SH-SY5Y (cell line): ENCODE measurements around the gene SDR39U1.

Experiments used
- GATA2 ChIP-seq: IDR thresholded peaks from 2 replicates; pipeline ENCODE4 v1.6.1; 2011; ENCODE audit warnings: mild to moderate bottlenecking, low read depth, low read length
- GATA3 ChIP-seq: IDR thresholded peaks from 2 replicates; pipeline ENCODE4 v1.6.1; 2011; ENCODE audit warnings: low read depth, mild to moderate bottlenecking, low read length, moderate library complexity

SDR39U1 gene

DNA sequence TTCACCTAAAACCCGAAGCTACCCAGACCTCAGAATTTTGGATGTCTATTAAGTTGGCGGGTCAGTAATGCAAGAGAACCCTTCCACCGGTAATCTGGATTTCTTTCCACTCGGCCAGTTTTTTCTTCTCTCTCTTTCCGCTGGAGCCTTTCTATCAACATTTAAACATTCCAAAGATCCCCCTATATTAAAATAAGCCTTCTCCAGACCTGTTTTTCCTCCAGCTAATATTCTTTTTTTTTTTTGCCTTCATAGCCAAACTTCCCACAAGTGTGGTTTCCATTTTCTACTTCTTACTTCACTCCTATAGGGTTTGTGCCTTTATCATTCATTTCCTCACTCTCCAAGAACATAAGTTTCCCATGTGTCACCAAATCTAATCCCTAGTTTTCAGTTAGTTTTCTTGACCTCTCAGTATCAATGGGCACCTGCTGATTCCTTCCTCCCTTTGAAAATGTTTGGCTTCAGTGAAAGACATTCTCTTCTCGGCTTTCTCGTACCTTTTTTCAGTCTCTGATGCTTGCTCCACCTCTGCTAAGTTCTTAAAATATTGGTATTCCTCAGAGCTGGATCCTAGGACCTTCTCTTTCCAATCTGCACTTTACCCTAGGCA, 583 bp upstream of the SDR39U1 start:
- TF ChIP-seq GATA2, result no peak
- TF ChIP-seq GATA3, result no peak

DNA sequence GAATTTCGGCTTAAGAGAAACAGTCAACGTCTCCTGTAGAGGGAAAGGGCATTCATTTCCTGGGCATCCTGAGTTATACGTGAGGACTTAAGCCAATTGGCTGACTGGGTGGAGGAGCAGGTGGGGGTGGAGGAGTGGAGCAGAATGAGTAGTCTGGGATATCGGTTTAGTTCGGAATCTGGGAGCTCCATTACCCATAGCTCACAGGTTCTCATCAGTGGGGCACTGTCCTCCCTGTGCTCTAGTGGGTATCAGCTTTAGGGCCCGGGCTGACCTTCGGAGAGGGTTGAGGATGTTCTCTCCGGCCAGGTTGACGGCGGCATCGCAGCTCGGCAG, 704 bp downstream of the SDR39U1 start:
- TF ChIP-seq GATA2 (no peak), GATA3 (no peak)

DNA sequence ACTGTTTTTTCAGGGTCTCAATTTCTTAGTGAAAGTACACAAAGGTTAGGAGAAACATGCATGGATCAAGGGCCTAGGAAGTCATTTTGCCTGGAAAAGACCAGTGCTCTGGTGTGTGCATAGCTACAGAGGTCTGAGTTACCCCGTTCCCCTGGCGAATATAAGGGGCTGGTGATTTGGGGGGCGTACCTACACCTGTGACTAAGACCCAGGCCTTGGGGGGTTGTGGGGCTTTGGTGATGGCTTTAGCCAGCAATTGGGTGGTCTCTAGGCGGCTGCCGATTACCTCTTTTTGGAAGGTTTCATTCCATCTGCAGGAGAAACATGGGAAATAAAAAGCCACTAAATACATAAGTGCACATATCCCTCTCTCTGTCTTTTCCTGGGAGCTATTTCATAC, 1.1 kb downstream of the SDR39U1 start:
- TF ChIP-seq GATA2 (no peak), GATA3 (no peak)

DNA sequence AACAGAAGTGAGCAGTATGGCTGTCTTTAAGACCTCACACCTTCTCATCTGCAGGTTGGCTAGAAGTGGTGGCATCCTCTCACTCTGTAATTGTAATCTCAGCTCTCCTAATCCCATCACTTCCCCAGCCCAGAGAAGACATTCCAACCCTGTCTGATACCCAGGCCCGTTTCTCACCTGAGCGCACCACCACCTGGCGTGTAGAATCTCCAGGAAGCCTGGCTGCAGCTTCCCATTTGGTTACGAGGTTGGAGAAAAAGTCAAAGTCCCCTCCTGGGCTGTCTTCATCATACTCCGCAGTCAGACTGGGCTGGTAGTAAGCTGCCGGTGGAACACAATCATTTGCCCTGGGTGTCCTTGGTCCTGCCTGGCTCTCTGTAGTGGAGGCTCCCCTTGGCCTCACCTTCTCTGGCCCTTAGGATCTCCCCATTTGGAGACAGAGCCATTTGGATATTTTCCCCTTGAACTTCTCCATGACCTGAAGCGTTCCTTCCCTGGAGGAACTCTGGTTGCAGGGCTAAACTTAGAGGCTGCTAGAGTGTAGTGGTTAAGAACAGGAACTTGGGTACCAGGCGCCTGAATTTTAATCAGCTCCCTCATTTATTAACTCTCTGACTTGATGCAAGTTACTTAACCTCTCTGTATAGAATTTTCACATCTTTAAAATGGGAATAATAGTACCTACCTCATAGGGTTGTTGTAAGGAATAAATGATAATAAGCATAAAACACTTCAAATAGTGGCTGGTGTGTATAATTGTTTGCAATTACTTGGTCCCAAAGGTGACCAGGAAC, 1.8 kb downstream of the SDR39U1 start:
- TF ChIP-seq GATA3 (no peak), GATA2 (no peak)

DNA sequence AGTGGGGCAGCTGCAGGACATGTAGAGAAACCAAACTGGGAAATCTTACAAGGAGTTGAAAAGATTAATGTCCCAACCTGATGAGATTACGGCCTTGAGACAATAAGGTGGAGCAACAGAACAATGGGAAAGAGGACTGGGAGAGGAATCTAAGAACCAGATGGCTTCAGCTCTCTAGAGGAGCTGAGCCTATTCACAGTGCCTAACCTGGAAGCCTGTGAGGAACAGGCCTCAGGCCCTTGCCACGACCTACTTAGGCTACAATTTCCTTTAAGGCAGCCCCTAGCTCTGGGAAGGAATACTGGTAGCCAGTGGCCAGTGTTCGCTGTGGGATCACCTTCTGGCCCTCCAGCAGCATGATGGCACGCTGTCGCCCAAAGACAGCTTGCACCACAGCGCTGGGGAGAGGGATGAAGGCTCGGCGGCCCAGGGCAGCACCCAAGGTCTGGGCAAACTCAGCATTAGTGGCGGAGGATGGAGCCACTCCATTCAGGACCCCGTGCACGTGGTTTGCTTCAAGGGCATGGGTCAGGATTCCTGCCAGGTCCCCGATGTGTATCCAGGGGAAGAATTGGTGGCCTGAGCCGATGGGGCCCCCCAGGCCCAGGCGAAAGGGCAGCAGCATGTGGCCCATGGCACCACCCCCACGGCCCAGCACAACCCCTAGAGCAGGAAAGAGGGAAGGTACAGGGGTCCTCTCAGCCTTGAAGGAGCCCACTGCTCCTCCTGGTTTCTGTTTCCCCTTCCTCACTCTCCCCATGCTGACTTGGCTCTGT, 2.6 kb downstream of the SDR39U1 start:
- TF ChIP-seq GATA3 (no peak), GATA2 (no peak)

DNA sequence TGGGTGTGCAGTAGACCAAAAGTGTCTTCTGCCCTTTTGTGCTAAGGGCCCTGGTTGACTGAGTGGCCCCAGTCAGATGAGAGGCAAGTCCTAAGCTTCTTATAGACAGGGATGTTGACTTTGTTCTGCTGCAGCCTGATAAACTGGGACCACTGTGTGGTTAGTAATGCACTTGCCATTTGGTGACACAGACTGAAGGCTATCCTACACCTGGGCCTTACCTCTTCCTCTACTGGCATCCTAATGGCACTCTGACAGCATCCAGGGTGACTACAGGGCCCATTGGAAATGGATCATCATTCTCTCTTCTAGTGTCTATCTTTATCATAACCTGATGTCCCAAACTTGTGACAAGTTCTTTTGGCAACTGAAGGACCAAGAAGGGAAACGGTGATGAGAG, 3.3 kb downstream of the SDR39U1 start:
- TF ChIP-seq GATA3, result no peak
- TF ChIP-seq GATA2, result no peak

DNA sequence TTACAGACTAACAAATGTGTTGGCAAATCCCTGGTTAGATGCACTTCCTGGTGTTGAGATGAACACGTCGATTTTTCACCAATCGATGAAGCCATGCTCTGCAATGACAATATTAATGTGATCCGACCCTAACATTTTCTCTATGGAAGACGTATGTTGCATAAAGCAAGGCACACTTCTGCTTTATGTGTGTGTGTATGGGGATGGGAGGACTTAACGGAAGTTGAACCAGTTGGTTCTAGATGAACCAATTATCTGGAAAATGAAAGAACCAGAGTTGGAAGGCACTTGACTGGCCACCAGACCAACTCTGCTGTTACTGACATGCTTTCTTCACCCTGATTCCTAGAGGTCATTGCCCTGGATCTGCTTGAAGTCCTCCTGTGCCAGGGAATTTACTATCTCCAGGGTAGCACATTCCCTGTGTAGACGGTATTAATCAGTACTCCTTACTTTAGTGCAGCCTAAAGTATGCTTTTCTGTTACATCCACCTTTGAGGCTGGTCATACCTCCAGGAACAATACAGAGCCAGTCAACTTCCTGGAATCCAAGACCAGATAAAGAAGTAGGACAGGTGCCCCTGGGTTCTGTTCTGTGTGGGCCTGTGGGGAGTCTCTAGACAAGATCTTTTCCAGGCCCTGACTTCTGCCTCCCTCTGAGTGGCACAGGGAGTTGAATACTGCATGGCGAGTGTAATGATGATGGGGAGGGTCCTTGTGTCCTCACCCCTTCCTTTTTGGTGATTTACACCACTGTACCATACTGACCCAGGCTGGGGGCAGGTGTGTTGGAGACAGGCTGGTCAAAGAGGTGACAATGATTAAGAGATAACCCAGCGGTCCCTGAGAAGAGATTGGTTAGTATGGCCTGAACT, 4.1 kb downstream of the SDR39U1 start:
- TF ChIP-seq GATA3 (no peak), GATA2 (no peak)

DNA sequence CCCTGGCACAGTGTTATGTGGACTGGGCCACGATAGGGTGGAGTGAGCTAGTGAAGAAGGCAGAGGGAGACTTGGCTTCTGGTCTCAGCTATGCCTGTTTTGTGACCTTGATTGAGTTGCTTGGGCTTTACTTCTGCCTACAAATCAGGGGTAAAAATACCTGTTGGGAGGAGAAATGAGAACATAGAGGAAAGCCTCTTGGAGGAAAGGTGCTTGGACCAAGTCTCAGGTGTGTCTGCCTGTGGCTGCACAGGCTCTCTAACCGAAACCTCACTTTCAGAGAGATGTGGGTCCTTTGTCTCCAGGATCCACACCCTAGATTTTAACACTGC, 4.9 kb downstream of the SDR39U1 start:
- TF ChIP-seq GATA3 (no peak), GATA2 (no peak)

DNA sequence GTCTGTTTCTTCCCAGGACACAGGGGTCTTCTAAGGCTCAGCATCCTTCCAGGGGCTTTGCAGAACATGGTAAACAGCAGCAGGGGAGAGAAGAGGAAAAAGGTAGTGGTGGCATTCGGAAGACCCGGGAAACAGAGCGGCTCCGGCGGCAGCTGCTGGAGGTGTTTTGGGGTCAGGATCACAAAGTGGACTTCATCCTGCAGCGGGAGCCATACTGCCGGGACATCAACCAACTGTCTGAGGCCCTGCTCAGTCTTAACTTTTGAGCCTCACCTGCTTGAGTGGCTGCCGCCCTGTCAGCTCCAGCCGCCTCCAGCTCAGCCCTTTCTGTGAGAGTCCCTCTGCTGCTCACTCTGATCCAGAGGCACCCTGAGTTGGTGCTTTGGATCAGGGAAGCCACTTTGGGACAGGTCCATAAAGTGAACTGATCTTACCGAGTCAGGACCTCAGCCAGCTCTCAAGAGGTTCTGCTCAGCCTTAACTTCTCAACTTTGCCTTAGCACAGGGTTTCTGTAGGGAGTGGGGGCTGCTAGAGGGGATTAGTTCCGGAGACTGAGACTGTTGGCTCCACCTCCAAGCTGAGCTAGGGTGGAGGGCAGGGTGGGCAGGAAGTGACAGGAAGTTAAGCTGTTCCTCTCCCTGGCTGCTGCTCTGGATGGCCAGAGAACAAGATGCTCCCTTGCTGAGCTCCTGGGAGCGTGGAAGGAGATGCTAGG, 5.4 kb downstream of the SDR39U1 start:
- TF ChIP-seq GATA3 (no peak), GATA2 (no peak)

DNA sequence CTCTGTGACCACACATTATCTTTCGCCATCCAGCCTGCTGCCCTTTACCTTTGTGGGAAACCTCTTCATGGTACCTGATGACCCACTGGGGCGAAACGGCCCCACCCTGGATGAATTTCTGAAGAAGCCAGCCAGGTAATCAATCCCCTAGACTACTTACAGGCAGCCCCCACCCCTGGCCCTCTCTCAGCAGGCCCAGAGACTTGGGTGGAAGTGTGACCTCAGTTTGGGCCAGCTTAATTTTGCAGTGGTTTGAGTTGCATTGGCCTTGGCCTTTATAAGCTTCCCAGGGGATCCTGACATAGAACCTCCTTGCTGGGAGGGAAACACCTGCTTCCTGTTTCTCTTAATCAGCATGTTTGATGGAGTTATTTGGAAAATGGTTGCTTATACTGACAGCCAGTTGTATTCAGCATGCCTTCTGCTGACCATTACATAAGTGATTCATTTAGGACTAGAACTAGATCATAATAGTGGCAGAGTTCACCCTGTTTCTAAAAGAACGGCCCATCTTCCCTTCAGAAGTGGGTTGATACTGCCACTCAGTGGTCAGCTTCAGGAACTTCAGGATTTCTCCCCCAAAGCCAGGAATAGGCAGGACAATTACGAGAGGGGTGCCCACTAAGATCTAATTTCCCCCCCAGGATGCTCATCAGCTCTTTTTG, 6.1 kb downstream of the SDR39U1 start:
- TF ChIP-seq GATA3 (no peak), GATA2 (no peak)

DNA sequence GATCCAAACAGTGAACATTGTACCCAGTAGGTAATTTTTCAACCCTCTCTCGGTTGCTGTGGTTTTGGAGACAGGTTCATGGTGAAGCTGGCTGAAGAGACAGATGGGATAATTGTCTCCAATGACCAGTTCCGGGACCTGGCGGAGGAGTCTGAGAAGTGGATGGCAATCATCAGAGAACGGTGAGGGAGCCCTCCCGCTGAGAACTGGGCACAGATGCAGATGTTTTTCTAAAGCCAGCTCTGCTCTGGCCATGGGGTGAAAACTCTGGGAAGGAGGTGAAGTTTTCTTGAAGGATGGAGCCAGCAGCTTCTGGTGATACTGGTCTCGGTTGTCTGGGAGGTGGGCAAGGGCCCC, 6.6 kb downstream of the SDR39U1 start:
- no peak for TF ChIP-seq GATA2
- TF ChIP-seq GATA3, result no peak

DNA sequence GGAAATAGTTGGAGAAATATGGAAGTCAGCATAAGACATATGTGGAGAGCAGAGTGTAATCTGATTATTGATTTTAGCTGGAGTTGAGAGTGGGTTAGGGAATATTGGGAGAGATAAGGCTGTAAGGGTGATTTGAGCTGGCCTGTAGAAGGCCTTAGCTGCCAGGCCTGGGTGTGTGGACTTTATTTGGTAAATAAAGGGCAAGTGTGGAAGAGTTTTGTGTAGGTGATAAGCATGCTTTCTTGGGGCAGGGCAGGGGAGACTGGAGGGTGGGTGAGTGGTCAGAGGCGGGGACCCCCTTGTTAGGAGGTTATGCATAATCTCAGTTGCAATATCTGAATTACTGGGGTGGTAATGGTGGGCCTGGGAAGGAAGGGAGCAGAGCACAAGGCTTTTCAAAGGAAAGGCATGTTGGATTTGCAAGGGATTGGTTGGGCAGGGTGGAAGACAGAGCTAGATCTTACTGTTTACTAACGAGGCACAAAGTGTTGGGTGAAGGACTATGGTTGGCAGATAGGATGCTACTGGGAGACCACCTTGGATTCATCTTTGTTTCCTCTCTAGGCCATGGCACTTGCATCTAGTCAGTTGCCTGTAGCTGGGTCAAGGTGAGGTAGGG, 7.3 kb downstream of the SDR39U1 start:
- TF ChIP-seq GATA2 (no peak), GATA3 (no peak)

DNA sequence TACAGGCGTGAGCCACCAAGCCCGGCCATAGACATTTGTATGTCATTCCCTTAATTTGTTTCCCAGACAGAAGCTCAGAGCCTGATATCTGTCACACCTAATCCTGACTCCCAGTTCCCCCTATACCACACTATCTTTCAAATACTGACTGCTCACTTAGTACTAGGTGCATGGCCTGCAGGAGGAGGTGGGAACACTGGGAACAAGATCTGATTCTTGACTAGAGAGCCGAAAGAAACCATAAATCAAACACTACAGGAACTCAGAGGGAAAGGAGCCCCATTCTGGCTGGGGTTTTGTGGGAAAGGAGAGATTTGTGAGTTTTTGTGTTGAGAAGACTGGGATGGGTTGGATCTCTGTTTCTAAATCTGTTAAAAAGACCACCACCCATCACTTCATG, 7.9 kb downstream of the SDR39U1 start:
- TF ChIP-seq GATA3 (no peak), GATA2 (no peak)

DNA sequence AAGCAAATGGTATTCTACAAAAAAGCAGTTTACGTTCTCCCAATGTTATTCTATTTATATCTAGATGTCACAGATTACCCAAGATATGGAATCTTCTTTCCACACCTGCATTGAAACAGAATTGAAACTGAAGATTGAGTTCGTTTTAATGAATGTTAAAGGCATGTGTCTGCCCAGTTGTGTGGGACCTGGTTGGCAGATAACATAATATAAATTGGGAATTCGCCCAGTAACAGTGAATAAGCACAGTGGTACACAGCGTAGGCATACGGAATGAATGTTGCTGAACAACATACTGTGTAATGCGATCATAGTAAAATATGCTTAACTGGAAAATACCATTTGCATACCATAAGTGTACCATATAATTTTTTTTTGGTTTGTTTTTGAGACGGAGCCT, 8.5 kb downstream of the SDR39U1 start:
- TF ChIP-seq GATA3, result no peak
- TF ChIP-seq GATA2, result no peak
